WERI-Rb-1 (cell line): Measurements from ENCODE around the gene TFDP1.
"Not testable (repeated sequence)": the region's sequence is repeated elsewhere in the genome, so short reads cannot be mapped to it uniquely, and the experiment has no call there.

Source experiments
- DNase-seq: peaks from one replicate; pipeline ENCODE4 v3.0.0-alpha.2; 2020
- H3K27ac ChIP-seq: fragments of 250-450 bp; sonication (Bioruptor Pico); 2 replicates; pipeline ENCODE4 v1.5.1; 2020; ENCODE audit warnings: mild to moderate bottlenecking, moderate library complexity
- H3K27me3 ChIP-seq: fragments of 250-450 bp; sonication (Bioruptor Pico); 2 replicates; pipeline ENCODE4 v1.5.1; 2021; ENCODE audit warnings: mild to moderate bottlenecking, low read depth, moderate library complexity; ENCODE audit not compliant: insufficient read depth, severe bottlenecking
- H3K36me3 ChIP-seq: fragments of 250-450 bp; sonication (Bioruptor Pico); 2 replicates; pipeline ENCODE4 v1.5.1; 2020; ENCODE audit warnings: mild to moderate bottlenecking, moderate library complexity
- H3K4me3 ChIP-seq: 2 replicates; pipeline ENCODE4 v1.5.1; 2011; ENCODE audit warnings: low read depth, mild to moderate bottlenecking, control low read depth, low read length
- H3K9me3 ChIP-seq: fragments of 250-450 bp; sonication (Bioruptor Pico); 2 replicates; pipeline ENCODE4 v1.5.1; 2021; ENCODE audit warnings: mild to moderate bottlenecking, moderate library complexity; ENCODE audit not compliant: severe bottlenecking
- CTCF ChIP-seq: IDR thresholded peaks from 2 replicates; pipeline ENCODE4 v1.5.1; 2011; ENCODE audit warnings: low read depth, mild to moderate bottlenecking, control low read depth, inconsistent platforms, low read length

The TFDP1 gene

GRCh38 chr13:113561417-113562084, 23.0 kb upstream of the TFDP1 start:
- peak; percentile 24 for DNase-seq
- Histone ChIP-seq H3K27ac (no peak overlapping the region), H3K36me3 (no peaks in the 10 kb centered on the region; the same call in 1 of the 2 replicates), H3K9me3 (peaks cover 4% of the 10 kb centered on the region), H3K27me3 (no peaks in the 10 kb centered on the region), H3K4me3 (no peak overlapping the region)
- no peak; the same call in 1 of the 2 replicates for TF ChIP-seq CTCF

GRCh38 chr13:113562085-113562749, 22.3 kb upstream of the TFDP1 start:
- peak; percentile 99 for TF ChIP-seq CTCF
- peak; percentile 94 for DNase-seq
- Histone ChIP-seq H3K27ac (no peak overlapping the region), H3K36me3 (no peaks in the 10 kb centered on the region; the same call in 1 of the 2 replicates), H3K4me3 (no peak overlapping the region), H3K27me3 (no peaks in the 10 kb centered on the region), H3K9me3 (peaks cover 4% of the 10 kb centered on the region)

GRCh38 chr13:113562844-113563243, 21.7 kb upstream of the TFDP1 start:
- Histone ChIP-seq H3K9me3 (peaks cover 4% of the 10 kb centered on the region), H3K36me3 (no peaks in the 10 kb centered on the region; the same call in 1 of the 2 replicates), H3K4me3 (no peak overlapping the region), H3K27ac (no peak overlapping the region), H3K27me3 (no peaks in the 10 kb centered on the region)
- no peak for DNase-seq
- TF ChIP-seq CTCF: no peak

GRCh38 chr13:113563511-113563910, 21.0 kb upstream of the TFDP1 start:
- DNase-seq, H3K4me3 ChIP-seq, H3K36me3 ChIP-seq, H3K27me3 ChIP-seq, H3K27ac ChIP-seq, H3K9me3 ChIP-seq: not testable (repeated sequence)

- no peaks in the 10 kb centered on the region for H3K27me3 ChIP-seq
- H3K9me3 ChIP-seq: peaks cover 4% of the 10 kb centered on the region
- no peak overlapping the region for H3K4me3 ChIP-seq
- no peaks in the 10 kb centered on the region for H3K36me3 ChIP-seq
- no peak for TF ChIP-seq CTCF
- H3K27ac ChIP-seq: no peak overlapping the region
- no peak for DNase-seq
Measured at GRCh38 chr13:113564331-113565023, 20.1 kb upstream of the TFDP1 start.

- Histone ChIP-seq H3K27me3 (no peaks in the 10 kb centered on the region), H3K4me3 (no peak overlapping the region), H3K36me3 (no peaks in the 10 kb centered on the region), H3K9me3 (peaks cover 4% of the 10 kb centered on the region), H3K27ac (no peak overlapping the region)
- DNase-seq: no peak
- TF ChIP-seq CTCF: no peak
Measured at GRCh38 chr13:113565526-113566226, 18.9 kb upstream of the TFDP1 start.
